GM18520 (cell line): ENCODE data around the gene BAK1.
"Not testable (repeated sequence)": the region's sequence is repeated elsewhere in the genome, so short reads cannot be mapped to it uniquely, and the experiment has no call there.

Source experiments
- ATAC-seq: cut with Tn5 transposase; IDR thresholded peaks from one replicate; pipeline ENCODE4 v1.9.1; 2021; ENCODE audit not compliant: unreplicated experiment

Gene BAK1

DNA sequence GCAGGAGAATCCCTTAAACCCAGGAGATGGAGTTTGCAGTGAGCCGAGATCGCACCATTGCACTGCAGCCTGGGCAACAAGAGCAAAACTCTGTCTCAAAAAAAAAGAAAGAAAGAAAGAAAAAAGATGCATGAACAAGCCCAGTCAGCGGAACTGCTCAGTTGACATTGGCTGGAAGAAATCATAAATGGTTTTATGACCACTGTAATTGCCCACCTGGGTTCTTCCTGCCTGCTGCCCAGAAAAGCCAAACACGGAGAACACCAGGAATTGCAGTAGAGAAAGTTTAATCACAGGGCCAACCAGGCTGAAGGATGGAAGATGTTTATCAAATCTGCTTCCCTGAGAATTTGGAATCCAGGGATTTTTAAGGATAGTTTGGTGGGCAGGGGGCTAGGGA is 22.7 kb downstream of the BAK1 start:
- no peak for ATAC-seq

DNA sequence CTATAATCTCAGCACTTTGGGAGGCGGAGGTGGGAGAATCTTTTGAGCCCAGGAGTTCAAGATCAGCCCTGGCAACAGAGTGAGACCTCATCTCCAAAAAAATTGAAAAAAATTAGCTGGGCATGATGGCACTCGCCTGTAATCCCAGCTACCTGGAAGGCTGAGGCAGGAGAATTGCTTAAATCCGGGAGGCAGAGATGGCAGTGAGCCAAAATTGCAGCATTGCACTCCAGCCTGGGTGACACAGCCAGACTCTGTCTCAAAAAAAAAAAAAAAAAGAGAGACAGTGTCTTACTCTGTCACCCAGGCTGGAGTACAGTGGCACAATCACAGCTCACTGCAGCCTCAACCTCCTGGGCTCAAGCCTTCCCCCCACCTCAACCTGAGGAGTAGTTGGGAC is 27.2 kb downstream of the BAK1 start:
- not testable (repeated sequence) for ATAC-seq

DNA sequence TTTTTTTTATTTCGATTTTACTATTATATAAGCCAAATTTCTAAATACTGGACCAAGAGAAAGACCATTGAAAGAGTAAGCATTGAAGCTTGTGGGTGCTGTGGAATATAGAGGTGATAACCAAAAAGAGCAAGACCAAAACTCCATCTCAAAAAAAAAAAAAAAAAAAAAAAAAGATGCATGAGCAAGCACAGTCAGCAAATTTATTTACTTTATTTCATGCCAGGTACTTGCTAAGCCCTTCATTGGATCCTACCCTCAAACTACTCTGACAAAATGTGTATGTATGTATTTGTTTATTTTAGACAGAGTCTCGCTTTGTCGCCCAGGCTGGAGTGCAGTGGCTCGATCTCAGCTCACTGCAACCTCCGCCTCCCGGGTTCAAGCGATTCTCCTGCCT is 27.8 kb downstream of the BAK1 start:
- no peak for ATAC-seq

DNA sequence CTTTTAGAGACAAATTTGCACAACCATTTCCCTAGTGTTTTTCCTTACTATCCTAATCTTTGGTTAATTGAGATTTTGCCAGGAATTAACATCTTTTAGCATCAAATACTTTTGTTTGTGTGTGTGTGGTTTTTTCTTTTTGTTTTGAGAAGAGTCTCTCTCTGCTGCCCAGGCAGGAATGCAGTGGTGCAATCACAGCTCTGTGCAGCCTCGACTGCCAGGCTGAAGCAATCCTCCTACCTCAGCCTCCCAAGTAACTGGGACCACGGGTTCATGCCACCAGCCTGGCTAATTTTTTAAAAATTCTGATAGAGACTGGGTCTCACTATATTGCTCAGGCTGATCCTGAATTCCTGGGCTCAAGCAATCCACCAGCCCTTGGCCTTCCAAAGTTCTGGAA is 28.5 kb downstream of the BAK1 start:
- ATAC-seq, result no peak

DNA sequence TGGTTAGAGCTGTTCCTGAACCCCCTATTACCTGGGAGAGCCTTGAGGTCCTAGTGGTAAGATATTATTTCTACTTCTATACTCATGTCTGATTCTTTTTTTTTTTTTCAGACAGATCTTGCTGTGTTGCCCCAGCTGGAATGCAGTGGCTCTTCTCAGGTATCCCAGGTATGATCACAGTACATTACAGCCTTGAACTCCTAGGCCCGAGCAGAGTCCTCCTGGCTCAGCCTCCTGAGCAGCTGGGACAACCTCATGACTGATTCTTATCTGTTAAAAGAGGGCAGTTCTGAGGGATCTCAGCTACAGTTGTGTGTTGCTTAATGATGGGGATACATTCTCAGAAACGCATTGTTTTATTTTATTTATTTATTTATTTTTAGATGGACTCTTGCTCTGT is 30.2 kb downstream of the BAK1 start:
- ATAC-seq, result no peak

DNA sequence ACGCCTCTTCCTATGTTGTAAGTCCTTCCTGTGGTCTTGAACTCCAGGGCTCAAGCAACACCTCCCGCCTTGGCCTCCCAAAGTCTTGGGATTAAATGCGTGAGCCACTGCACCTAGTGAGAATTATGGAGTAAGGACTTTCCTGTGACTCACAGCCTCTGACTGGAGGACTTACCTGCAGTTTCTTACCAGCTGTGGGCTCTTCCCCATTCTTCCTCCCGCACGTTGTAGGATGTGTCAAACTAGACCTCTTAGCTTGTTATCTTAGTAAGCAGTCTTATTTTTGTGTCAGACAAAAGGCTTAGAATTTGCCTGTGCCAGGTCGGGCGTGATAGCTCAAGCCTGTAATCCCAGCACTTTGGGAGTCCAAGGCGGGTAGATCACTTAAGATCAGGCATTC is 30.9 kb downstream of the BAK1 start:
- ATAC-seq, result no peak

DNA sequence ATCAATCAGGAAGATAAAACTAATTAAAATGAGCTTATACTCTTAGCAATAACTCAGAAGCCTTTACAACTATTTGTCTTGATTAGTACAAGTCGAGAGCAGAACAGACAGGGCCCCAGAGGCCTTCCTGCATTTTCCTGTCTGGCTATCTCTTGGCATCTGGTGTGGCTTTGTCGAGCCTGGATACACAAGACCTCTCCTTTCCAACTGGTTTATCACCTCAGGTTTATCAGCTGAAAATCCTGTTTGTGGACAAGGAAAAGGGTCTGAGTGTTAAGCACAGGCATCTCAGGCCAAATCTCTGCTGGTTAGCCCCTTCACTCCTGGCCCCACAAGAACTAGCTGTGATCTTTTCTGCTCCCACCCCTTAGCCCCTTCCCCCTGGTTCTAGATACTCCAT is 32.6 kb downstream of the BAK1 start:
- no peak for ATAC-seq

DNA sequence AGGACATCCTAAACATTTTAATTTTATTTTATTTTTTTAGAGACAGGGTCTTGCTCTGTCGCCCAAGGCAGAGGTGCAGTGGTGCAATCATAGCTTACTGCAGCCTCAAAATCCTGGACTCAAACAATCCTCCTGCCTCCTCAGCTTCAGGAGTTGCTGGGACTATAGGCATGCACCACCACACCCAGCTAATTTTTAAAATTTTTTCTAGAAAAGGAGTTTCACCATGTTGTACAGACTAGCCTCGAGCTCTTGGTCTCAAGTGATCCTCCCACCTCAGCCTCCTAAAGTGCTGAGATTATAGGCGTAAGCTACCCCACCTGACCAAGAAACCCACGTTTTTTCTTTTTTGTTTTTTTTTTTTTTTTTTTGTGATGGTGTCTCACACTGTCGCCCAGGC is 33.3 kb downstream of the BAK1 start:
- ATAC-seq, result no peak

DNA sequence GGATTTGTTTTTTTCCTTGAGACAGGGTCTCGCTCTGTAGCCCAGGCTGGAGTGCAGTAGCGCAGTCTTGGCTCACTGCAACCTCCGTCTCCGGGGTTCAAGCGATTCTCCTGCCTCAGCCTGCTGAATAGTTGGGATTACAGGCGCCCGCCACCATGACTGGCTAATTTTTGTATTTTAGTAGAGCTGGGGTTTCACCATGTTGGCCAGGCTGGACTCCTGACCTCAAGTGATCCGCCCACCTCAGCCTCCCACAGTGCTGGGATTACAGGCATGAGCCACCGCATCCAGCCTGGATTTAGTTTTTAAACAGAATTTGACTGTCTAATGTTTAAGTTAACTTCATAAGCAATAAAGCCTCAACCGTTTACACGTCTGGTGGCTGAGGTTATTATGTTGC is 34.8 kb downstream of the BAK1 start:
- not testable (repeated sequence) for ATAC-seq

DNA sequence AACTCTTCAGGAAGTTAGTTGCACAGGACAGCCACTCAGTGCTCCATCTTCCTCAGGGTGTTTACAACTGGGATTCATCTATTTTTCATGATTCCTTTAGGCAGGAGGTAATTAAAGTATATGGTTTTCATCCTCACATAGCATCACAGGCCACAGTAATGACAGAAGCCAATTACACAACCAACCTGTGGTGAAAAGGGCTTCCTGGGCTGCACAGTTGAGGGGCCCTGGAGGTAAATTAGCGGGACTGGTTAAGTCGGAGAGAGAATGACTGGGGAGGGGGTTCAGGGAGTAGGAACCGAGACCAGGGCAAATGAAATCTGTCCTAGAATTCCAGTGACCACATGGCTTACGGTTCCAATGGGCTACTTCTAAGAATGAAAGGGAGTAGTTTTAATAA is 37.0 kb downstream of the BAK1 start:
- ATAC-seq, result no peak

DNA sequence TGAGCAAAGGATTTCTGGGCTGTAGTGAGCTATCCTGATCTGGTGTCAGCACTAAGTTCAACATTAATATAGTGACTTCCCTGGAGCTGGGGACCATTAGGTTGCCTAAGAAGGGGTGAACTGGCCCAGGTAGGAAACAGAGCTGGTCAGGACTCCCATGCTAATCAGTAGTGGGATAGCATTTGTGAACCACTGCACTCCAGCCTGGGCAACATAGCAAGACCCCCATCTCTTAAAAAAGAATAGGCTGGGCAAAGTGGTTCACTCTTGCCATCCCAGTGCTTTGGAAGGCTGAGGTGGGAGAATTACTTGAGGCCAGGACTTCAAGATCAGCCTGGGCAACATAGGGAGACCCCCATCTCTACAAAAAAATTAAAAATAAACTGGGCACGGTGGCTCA is 39.3 kb downstream of the BAK1 start:
- no peak for ATAC-seq

DNA sequence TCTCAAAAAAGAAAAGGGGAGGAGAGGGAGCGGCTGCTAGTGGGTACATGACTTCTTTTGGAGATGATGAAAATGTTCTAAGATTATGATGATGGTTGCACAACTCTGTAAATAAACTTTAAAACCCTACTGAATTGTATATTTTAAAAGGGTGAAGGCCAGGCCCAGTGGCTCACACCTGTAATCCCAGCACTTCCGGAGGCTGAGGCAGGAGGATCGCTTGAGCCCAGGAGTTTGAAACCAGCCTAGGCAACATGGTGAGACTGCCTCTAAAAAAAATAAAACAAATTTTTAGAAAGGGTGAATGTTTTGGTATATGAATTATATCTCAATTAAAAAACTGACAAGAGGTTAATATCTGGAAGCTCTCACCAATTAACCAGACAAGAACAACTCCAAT is 45.4 kb downstream of the BAK1 start:
- ATAC-seq, result no peak

DNA sequence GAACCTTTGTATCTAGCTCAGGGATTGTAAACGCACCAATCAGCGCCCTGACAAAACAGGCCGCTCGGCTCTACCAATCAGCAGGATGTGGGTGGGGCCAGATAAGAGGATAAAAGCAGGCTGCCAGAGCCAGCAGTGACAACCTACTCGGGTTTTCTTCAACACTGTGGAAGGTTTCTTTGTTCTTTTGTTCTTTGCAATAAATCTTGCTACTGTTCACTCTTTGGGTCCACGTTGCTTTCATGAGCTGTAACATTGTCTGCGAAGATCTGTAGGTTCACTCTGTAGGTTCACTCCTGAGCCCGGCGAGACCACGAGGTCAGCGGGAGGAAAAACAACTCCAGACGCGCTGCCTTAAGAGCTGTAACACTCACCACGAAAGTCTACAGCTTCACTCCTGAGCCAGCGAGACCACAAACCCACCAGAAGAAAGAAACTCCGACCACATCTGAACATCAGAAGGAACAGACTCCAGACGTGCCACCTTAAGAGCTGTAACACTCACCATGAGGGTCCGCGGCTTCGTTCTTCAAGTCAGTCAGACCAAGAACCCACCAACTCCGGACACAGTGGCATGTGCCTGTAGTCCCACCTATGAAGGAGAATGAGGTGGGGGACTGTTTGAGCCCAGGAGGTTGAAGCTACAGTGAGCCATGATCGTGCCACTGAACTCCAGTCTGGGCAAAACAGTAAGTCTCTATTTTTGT is 46.8 kb downstream of the BAK1 start:
- not testable (repeated sequence) for ATAC-seq

DNA sequence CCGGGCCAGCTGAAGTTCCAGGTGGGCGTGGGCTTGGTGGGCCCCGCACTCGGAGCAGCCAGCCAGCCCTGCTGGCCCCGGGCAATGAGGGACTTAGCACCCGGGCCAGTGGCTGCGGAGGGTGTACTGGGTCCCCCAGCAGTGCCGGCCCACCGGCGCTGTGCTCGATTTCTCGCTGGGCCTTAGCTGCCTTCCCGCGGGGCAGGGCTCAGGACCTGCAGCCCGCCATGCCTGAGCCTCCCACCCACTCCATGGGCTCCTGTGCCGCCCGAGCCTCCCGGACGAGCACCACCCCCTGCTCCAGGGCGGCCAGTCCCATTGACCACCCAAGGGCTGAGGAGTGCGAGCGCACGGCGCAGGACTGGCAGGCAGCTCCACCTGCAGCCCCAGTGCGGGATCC is 47.6 kb downstream of the BAK1 start:
- not testable (repeated sequence) for ATAC-seq

DNA sequence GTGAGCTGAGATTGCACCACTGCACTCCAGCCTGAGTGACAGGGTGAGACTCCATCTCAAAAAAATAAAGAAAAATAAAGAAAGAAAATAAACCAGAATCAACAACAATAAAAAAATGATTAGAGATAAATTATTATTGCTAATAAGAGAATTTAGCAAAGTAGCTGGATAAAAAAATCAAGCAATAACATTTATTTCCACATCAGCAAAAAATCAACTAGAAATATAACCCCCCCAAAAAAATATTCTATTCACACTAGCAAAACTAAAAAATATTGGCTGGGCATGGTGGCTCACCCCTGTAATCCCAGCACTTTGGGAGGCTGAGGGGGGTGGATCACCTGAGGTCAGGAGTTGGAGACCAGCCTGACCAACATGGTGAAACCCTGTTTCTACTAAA is 49.5 kb downstream of the BAK1 start:
- not testable (repeated sequence) for ATAC-seq
